GM12864 (cell line): ENCODE measurements around the gene ASRGL1.

ENCODE experiments used
- DNase-seq: peaks from one replicate; pipeline ENCODE4 v3.0.0-alpha.2; 2011; ENCODE audit warnings: low read depth
- H3K4me3 ChIP-seq: 2 replicates; pipeline ENCODE4 v1.5.1; 2011; ENCODE audit warnings: mild to moderate bottlenecking, low read depth, low read length, control low read depth
- TF ChIP-seq, protein P1 (sequence below): IDR thresholded peaks from 2 replicates; pipeline ENCODE4 v1.5.1; 2011; ENCODE audit warnings: low read depth, mild to moderate bottlenecking, moderate library complexity, low read length, control low read depth, inconsistent platforms; ENCODE audit errors: missing control alignments

Gene ASRGL1

DNA sequence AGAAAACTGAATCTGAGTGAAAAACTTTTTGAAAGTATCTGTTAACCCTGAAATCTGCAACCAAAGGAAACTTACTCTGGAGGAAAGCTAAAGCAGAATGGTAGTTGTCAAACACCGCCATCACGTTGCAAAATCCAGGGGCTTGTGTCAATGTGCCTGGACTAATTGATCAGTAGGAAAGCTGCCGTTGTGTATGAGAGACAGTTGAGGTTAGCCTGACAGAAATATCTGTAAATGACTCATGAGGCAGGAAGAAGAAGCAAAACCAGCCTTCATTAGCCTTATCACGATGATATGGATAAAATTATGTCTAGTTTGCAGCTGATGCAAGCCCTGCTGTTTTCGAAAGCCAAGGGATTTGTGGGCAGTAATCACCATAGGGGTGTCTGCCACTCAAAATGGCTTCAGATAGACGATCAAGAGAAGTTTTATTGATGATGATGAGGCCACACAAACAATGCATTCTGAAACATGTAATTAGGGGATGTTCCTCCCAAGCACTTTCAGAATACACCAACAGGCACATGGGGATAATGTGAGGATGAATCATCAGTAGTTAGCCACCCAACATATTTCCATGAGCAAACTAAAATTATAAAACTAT lies 90.5 kb downstream of the ASRGL1 start:
- DNase-seq: no peak

DNA sequence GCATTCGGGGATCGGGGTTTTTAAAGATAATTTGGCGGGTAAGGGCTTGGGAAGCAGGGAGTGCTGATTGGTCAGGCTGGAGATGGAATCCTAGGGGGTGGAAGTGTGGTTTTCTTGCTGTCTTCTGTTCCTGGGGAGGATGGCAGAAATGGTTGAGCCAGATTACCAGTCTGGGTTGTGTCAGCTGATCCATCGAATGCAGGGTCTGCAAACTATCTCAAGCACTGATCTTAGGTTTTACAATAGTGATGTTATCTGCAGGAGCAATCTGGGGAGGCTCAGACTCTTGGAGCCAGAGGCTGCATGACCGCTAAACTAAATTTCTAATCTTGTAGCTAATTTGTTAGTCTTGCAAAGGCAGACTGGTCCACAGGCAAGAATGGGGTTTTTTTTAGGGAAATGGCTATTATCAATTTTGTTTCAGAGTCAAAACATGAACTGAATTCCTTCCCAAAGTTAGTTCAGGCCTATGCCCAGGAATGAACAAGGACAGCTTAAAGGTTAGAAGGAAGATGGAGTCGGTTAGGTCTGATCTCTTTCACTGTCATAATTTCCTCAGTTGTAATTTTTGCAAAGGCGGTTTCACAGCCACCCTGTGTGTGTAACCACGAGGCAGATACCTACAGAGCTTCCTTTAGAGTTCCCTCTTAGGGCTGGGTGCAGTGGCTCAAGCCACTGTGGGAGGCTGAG lies 91.8 kb downstream of the ASRGL1 start:
- DNase-seq: no peak
- H3K4me3 ChIP-seq: no peak overlapping the region
- TF ChIP-seq, protein P1, sequence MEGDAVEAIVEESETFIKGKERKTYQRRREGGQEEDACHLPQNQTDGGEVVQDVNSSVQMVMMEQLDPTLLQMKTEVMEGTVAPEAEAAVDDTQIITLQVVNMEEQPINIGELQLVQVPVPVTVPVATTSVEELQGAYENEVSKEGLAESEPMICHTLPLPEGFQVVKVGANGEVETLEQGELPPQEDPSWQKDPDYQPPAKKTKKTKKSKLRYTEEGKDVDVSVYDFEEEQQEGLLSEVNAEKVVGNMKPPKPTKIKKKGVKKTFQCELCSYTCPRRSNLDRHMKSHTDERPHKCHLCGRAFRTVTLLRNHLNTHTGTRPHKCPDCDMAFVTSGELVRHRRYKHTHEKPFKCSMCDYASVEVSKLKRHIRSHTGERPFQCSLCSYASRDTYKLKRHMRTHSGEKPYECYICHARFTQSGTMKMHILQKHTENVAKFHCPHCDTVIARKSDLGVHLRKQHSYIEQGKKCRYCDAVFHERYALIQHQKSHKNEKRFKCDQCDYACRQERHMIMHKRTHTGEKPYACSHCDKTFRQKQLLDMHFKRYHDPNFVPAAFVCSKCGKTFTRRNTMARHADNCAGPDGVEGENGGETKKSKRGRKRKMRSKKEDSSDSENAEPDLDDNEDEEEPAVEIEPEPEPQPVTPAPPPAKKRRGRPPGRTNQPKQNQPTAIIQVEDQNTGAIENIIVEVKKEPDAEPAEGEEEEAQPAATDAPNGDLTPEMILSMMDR: no peak

More for the DNA sequence above, 90.5 kb downstream of the ASRGL1 start:
- H3K4me3 ChIP-seq: no peak overlapping the region
- TF ChIP-seq, protein P1: no peak

DNA sequence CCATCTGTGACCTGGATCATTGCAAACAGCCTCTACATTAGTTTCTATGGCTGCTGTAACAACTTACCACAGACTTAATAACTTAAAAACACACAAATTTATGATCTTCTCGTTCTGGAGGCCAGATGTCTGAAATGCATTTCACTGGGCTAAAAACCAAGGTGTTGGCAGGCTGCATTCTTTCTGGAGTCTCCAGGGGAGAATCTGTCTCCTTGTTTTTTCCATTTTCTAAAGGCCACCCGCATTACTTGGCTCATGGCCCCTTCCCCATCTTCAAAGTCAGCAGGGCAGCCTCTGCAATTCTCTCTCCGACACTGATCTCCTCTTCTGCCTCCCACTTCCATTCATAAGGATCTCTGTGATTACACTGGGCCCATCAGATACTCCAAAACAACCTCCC lies 93.2 kb downstream of the ASRGL1 start:
- no peak overlapping the region for H3K4me3 ChIP-seq
- DNase-seq: no peak
- TF ChIP-seq, protein P1: no peak

DNA sequence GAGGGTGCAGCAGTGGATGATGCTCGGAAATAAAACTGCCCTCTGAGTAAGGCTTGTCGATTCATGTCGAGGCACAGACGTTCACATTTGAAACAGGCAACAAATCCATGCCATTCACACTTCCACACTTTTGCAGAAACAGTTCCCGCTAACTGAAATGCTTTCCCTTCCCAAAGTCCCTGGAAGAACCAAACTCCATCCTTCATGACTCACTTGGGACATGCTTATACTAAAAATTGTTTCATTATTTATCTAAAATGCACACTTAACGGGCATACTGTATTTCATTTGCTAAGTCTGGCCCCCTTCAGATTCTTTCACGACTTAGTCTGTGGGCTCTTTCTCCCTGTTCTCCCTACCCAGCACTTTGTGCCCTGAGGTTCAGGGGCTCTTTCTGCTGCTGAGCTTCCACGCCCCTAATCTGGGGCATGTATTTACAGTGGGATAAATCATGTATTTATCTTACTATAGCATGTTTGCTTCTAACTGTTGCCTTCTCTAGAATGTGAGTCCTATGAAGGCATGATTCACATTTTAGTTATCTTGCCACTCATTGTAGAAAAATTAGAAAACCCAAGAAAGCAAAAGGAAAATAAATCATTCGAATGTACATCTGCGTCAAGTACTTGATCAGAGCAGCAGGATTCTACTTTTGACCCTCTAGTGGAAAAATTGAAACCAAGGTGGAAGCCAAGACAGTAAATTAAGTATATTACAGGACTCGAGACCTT lies 94.1 kb downstream of the ASRGL1 start:
- no peak overlapping the region for H3K4me3 ChIP-seq
- TF ChIP-seq, protein P1: no peak
- no peak for DNase-seq

DNA sequence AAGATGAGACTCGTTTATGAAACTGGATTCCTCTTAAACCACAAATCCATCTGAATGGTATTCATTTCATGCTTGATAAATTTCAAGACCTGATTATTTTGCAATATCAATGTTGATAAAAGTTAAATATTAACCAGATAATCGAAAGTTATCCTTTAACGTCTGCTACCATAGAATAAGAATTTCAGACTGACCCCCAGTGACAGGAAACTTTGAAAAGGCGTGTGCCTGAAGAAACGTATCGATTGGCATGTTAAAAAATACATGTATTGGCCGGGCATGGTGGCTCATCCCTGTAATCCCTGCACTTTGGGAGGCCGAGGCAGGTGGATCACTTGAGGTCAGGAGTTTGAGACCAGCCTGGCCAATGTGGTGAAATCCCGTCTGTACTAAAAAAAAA lies 95.4 kb downstream of the ASRGL1 start:
- H3K4me3 ChIP-seq: no peak overlapping the region
- DNase-seq: no peak
- TF ChIP-seq, protein P1: no peak

DNA sequence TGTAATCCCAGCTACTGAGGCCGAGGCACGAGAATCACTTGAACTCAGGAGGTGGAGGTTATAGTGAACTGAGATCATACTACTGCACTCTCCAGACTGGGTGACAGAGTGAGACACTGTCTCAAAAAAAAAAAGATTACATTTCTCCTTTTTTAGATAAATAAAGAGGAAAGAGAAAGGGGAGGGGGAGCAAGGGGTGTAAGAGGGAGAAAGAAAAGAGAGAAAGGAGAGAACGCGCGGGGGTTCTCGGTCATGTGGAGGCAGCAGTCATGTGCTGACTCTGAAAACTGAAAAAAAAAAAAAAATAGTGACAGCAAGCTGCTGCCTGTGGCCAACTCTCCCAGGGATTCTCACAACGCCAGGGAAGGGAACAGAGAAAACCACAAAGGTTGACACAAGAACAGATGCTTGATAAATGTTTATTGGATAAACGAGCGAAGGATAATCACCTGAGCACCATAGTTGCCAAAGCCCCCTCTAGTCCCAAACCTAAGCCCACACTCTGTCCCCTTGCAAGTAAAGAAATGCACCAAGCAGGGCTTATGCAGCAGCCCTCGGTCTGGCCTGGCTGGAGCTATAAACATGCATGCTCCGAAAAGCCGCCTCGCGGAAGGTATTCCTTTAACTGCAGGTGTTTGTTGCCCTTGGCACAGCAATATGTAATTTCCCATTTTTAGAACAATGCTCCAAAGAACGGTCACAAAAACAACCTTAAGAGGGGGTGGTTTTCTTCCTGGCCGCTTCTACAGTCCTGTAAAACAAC lies 96.1 kb downstream of the ASRGL1 start:
- TF ChIP-seq, protein P1: no peak
- DNase-seq: no peak
- H3K4me3 ChIP-seq: no peak overlapping the region
